Fibroblast of villous mesenchyme (primary cell): Measurements from ENCODE around the gene GARIN6. TPM values are rescaled to one million over a fixed set of nuclear protein-coding genes. Genes with fewer than 3 reads are reported as not detected.

Experiments
- DNase-seq: peaks from one replicate; pipeline ENCODE4 v3.0.0-alpha.2; 2010; ENCODE audit warnings: low read depth
- H3K4me3 ChIP-seq: 2 replicates; pipeline ENCODE4 v1.5.1; 2011; ENCODE audit warnings: low read depth, mild to moderate bottlenecking, low read length
- CTCF ChIP-seq: IDR thresholded peaks from 2 replicates; pipeline ENCODE4 v1.5.1; 2012; ENCODE audit warnings: low read depth, mild to moderate bottlenecking, low read length; ENCODE audit not compliant: insufficient read depth
- total RNA-seq: library from RNA; depleted of rRNA; stranded (reverse); fragments of >200 nt; gene quantifications from 2 replicates; pipeline ENCODE4 v1.2.3, GENCODE V29; 2012

Gene GARIN6
- total RNA-seq, 1 donor, result not detected

DNA sequence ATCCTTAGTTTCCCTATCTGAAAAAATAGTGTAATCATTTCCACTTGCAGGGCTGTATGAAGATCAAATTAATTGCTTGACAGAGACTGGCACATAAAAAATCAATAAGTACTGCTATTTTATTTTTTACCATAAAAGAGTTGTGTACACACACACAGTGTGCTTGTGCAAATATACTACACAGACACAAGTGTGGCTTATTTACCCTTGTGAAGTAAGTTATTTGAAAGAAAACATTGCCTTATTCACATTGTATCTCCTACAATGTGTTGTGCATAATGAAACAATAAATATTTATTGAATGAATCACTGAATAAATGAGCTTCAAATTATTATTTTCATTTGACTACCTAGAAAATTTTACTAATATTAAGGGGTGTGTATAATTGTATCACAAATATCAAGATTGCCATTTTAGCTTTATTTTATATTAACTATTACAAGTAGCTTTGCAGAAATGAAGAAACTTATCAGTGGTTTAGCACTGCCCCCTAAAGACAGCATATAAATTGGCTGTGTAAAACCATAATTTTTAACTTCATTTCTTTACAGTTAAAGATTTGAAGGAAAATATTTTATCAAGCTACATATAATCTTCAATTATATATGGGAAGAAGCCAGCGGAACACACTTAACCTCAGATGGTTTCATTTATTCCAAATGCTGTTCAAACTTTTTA, 11.3 kb downstream of the GARIN6 start:
- TF ChIP-seq CTCF, result no peak
- H3K4me3 ChIP-seq, result no peak overlapping the region
- peak; percentile 3 for DNase-seq

- TF ChIP-seq CTCF, result no peak
- DNase-seq, result no peak
- H3K4me3 ChIP-seq, result no peak overlapping the region
Measured at GRCh38 chr12:99670635-99671034, 23.1 kb downstream of the GARIN6 start.

DNA sequence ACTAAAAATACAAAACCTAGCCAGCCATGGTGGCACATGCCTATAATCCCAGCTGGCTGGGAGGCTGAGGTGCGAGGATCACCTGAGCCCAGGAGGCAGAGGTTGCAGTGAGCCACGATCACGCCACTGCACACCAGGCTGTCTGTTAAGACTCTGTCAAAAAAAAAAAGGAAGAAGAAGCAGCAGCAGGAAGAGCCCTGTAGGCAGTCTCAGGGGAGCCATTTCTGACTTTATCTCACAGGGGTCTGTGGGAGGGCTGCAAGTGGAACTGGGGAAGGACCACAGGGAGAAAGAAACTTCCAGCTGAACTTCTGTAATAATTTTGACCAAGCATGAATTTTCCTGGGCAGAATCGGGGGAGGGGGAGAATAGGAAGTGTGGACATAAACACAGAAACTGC, 32.7 kb downstream of the GARIN6 start:
- no peak for DNase-seq
- H3K4me3 ChIP-seq, result no peak overlapping the region
- TF ChIP-seq CTCF, result no peak

GRCh38 chr12:99686142-99686541, 38.6 kb downstream of the GARIN6 start:
- DNase-seq, result no peak
- no peak overlapping the region for H3K4me3 ChIP-seq
- TF ChIP-seq CTCF, result no peak

DNA sequence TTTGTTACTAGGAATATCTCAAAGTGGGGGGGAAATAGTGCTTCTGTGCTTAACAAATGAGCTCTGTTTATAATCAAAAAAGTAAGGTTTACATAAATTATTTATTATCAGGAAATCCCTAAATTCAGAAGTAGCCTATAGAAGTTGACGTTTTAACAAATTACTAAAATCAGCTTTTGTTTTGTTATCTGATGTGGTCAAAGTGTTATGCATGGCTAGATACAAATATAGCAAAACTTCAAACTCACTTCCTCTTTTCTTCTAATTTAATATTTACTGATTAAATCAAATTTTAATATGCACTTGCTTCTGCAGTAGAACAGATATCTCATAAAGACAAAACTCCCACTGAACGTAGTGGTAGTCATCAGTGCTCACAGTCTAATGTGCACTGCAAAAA, 47.5 kb downstream of the GARIN6 start:
- H3K4me3 ChIP-seq, result no peak overlapping the region
- no peak for DNase-seq
- no peak for TF ChIP-seq CTCF
